HepG2 (cell line): ENCODE measurements around the gene IGFBP5. TPM values are rescaled to one million over a fixed set of nuclear protein-coding genes. Genes with fewer than 3 reads are reported as not detected.

Experiments used
- ATAC-seq: fragments of 200-7000 bp; cut with Tn5 transposase; 3 replicates; pipeline ENCODE4 v1.9.1; 2020; ENCODE audit warnings: mild to moderate bottlenecking, moderate library complexity
- BruUV-seq: library from RNA; stranded (reverse); fragments of 400-500 nt; replicated peaks from 2 replicates; lab custom pipeline; 2021; lab: Mats Ljungman, UMichigan
- CTCF ChIA-PET: fragments of 300-600 bp; formaldehyde crosslinking; extraction: SDS; loops from one replicate; lab custom pipeline; 2021; ENCODE audit warnings: low total read pairs, inconsistent platforms, low intra/inter-chr PET ratio; lab: Yijun Ruan, JAX
- POLR2A ChIA-PET: fragments of 350-600 bp; sonication (Branson Sonifier 250); formaldehyde crosslinking; loops from one replicate; lab custom pipeline; 2020; ENCODE audit warnings: antibody characterized with exemption, inconsistent platforms; lab: Yijun Ruan, JAX
- DNase-seq: peaks from one replicate; pipeline ENCODE4 v3.0.0-alpha.2; 2015; ENCODE audit warnings: low spot score
- FAIRE-seq: peaks from 3 replicates; lab custom pipeline; 2011; peaks lifted over from hg19 to GRCh38; lab: Jason Lieb, UNC
- H2AFZ ChIP-seq: one replicate; pipeline ENCODE4 v1.6.1; 2011; ENCODE audit warnings: low read length, inconsistent platforms
- H3K27ac ChIP-seq: fragments of 300-600 bp; 3 replicates; pipeline ENCODE4 v1.8.0; 2011; ENCODE audit warnings: mixed run types, mild to moderate bottlenecking, mixed read lengths, low read length, inconsistent platforms; ENCODE audit not compliant: insufficient read depth; ENCODE audit errors: extremely low read length
- H3K27me3 ChIP-seq, 2 experiments: fragments of 200-600 bp in 1 of 2; 2 replicates in 1 of 2; 3 replicates in 1 of 2; pipeline versions ENCODE4 v1.6.0 to v1.8.0; 2011; ENCODE audit warnings: low read length in 2 of 2, mild to moderate bottlenecking in 2 of 2, moderate library complexity in 2 of 2, inconsistent platforms in 1 of 2; ENCODE audit not compliant: insufficient read depth in 2 of 2, control insufficient read depth in 1 of 2
- H3K36me3 ChIP-seq, 2 experiments: fragments of 200-600 bp in 1 of 2; replicated peaks in 1 of 2; 2 replicates in 1 of 2; 3 replicates in 1 of 2; pipeline versions ENCODE4 v1.5.1 to v1.8.0; 2011; ENCODE audit warnings: low read length in 2 of 2, inconsistent platforms in 1 of 2; ENCODE audit not compliant: insufficient read depth in 2 of 2, control insufficient read depth in 1 of 2
- H3K4me1 ChIP-seq: 2 replicates; pipeline ENCODE4 v1.5.1; 2012; ENCODE audit warnings: low read length, inconsistent platforms; ENCODE audit not compliant: insufficient read depth
- H3K4me2 ChIP-seq: 2 replicates; pipeline ENCODE4 v1.6.0; 2011; ENCODE audit warnings: low read depth, low read length, inconsistent platforms
- H3K4me3 ChIP-seq, 3 experiments: fragments of 200-600 bp in 1 of 3; sonication (generic), shearing (Covaris generic) in 1 of 3; replicated peaks in 1 of 3; 2 replicates each; pipeline ENCODE4 v1.5.1; 2011 to 2016; ENCODE audit warnings: low read length in 3 of 3, inconsistent platforms in 2 of 3, low read depth in 2 of 3, mild to moderate bottlenecking in 2 of 3, control low read depth in 1 of 3, mixed read lengths in 1 of 3; ENCODE audit not compliant: insufficient read depth in 1 of 3
- H3K79me2 ChIP-seq: one replicate; pipeline ENCODE4 v1.6.1; 2011; ENCODE audit warnings: low read length, inconsistent platforms; ENCODE audit not compliant: insufficient read depth
- H3K9ac ChIP-seq: 2 replicates; pipeline ENCODE4 v1.6.0; 2011; ENCODE audit warnings: mild to moderate bottlenecking, low read depth, low read length, inconsistent platforms; ENCODE audit not compliant: insufficient read depth
- H3K9me3 ChIP-seq: 2 replicates; pipeline ENCODE4 v1.5.1; 2012; ENCODE audit warnings: mild to moderate bottlenecking, low read length
- H4K20me1 ChIP-seq: 2 replicates; pipeline ENCODE4 v1.6.0; 2011; ENCODE audit warnings: inconsistent platforms, mild to moderate bottlenecking, low read length, moderate library complexity; ENCODE audit not compliant: insufficient read depth
- DNMT1 ChIP-seq: sonication (generic); formaldehyde crosslinking; IDR thresholded peaks from 2 replicates; pipeline ENCODE4 v1.5.1; 2020; ENCODE audit warnings: mild to moderate bottlenecking, missing genetic modification reagents
- FOXA1 ChIP-seq, 2 experiments: fragments of 450-650 bp in 1 of 2; sonication (generic) in 1 of 2; formaldehyde crosslinking in 1 of 2; IDR thresholded peaks; 2 replicates each; pipeline versions ENCODE4 v1.4.0 to v1.6.1; 2016 to 2020; ENCODE audit warnings: missing genetic modification reagents in 1 of 2
- GATAD2A ChIP-seq: IDR thresholded peaks from 2 replicates; pipeline ENCODE4 v1.6.1; 2016
- KDM6A ChIP-seq: IDR thresholded peaks from 2 replicates; pipeline ENCODE4 v1.6.1; 2016; ENCODE audit warnings: low read depth
- MEIS1 ChIP-seq: sonication (generic); formaldehyde crosslinking; IDR thresholded peaks from 2 replicates; pipeline ENCODE4 v1.9.0; 2021; ENCODE audit warnings: mild to moderate bottlenecking, missing genetic modification reagents, moderate library complexity, borderline replicate concordance
- NR1H2 ChIP-seq: sonication (generic); formaldehyde crosslinking; IDR thresholded peaks from 2 replicates; pipeline ENCODE4 v1.8.1; 2022; ENCODE audit warnings: low read depth, missing genetic modification reagents, borderline replicate concordance
- PHF21A ChIP-seq: sonication (generic); formaldehyde crosslinking; IDR thresholded peaks from 2 replicates; pipeline ENCODE4 v1.5.0; 2020; ENCODE audit warnings: mild to moderate bottlenecking, missing genetic modification reagents
- ZBTB1 ChIP-seq: sonication (generic); formaldehyde crosslinking; IDR thresholded peaks from 2 replicates; pipeline ENCODE4 v1.4.0; 2020; ENCODE audit warnings: missing genetic modification reagents, borderline replicate concordance
- ZFAT ChIP-seq: sonication (generic); formaldehyde crosslinking; conservative IDR thresholded peaks from 2 replicates; pipeline ENCODE4 v1.8.1; 2023; ENCODE audit warnings: missing genetic modification reagents, inconsistent platforms
- ZFP91 ChIP-seq: sonication (generic); formaldehyde crosslinking; IDR thresholded peaks from 2 replicates; pipeline ENCODE4 v1.9.0; 2022; ENCODE audit warnings: missing genetic modification reagents, mild to moderate bottlenecking, borderline replicate concordance
- ZKSCAN8 ChIP-seq: IDR thresholded peaks from 2 replicates; pipeline ENCODE4 v1.6.1; 2016; ENCODE audit warnings: borderline replicate concordance, missing genetic modification reagents, missing compliant biosample characterization
- ZNF180 ChIP-seq: sonication (generic); formaldehyde crosslinking; IDR thresholded peaks from 2 replicates; pipeline ENCODE4 v1.4.0; 2020; ENCODE audit warnings: low read depth, missing genetic modification reagents, borderline replicate concordance
- ZNF790 ChIP-seq: sonication (generic); formaldehyde crosslinking; IDR thresholded peaks from 2 replicates; pipeline ENCODE4 v1.8.0; 2022; ENCODE audit warnings: missing genetic modification reagents, mild to moderate bottlenecking, borderline replicate concordance
- ZNF891 ChIP-seq: sonication (generic); formaldehyde crosslinking; IDR thresholded peaks from 2 replicates; pipeline ENCODE4 v1.5.0; 2020; ENCODE audit warnings: mild to moderate bottlenecking, missing genetic modification reagents
- WGBS: methylation state at CpG from one replicate; pipeline ENCODE4 v1.1.6; 2017; ENCODE audit warnings: low lambda C conversion rate; 5-methylcytosine and 5-hydroxymethylcytosine counted together
- in situ Hi-C: cut with HindIII; loops from 2 replicates; pipeline ENCODE4 v1.10.0; 2017; ENCODE audit warnings: low pct_unique_long_range_greater_than_20kb; ENCODE audit not compliant: extremely low pct_ligation_motif_present
- intact Hi-C: fragments of 100-400 bp; cut with micrococcal nuclease; formaldehyde crosslinking; loops from one replicate; pipeline ENCODE4 v1.10.0; 2022; ENCODE audit not compliant: unreplicated experiment
- polyA plus RNA-seq, 8 experiments: library from polyadenylated mRNA; depleted of rRNA in 3 of 8; stranded (reverse) in 7 of 8; unstranded in 1 of 8; fragments of >200 nt; fragmentation: Illumina TruSeq in 4 of 8; extraction: Trizol in 4 of 8; gene quantifications; 2 replicates each; pipeline versions ENCODE4 v1.2.1 to v1.2.3, GENCODE V29; 2011 to 2016; ENCODE audit warnings: low read depth in 4 of 8, missing spikeins in 1 of 8, mixed read lengths in 1 of 8; ENCODE audit not compliant: insufficient read depth in 1 of 8
- total RNA-seq, 5 experiments: library from RNA; depleted of rRNA; stranded (reverse); fragments of >200 nt; fragmentation: Illumina TruSeq; extraction: Trizol; gene quantifications; 2 replicates each; pipeline ENCODE4 v1.2.3, GENCODE V29; 2016; ENCODE audit warnings: low read depth in 1 of 5
- TF ChIP-seq, protein P1 (sequence below), 2 experiments: sonication (generic) in 1 of 2; formaldehyde crosslinking in 1 of 2; IDR thresholded peaks; 2 replicates each; pipeline versions ENCODE4 v1.5.1 to v1.6.1; 2011 to 2020; ENCODE audit warnings: borderline replicate concordance in 1 of 2, low read depth in 1 of 2, low read length in 1 of 2, mild to moderate bottlenecking in 1 of 2, missing genetic modification reagents in 1 of 2, moderate library complexity in 1 of 2
- TF ChIP-seq, protein P2 (sequence below): sonication (generic); formaldehyde crosslinking; IDR thresholded peaks from 2 replicates; pipeline ENCODE4 v1.4.0; 2020; ENCODE audit warnings: low read depth, missing genetic modification reagents

Gene IGFBP5
- total and polyA plus RNA-seq, 2 of the 13 experiments (the other 11 are each of a cell fraction or from before 2014, with no cell fraction given): 0.15 TPM; not detected in 1

DNA sequence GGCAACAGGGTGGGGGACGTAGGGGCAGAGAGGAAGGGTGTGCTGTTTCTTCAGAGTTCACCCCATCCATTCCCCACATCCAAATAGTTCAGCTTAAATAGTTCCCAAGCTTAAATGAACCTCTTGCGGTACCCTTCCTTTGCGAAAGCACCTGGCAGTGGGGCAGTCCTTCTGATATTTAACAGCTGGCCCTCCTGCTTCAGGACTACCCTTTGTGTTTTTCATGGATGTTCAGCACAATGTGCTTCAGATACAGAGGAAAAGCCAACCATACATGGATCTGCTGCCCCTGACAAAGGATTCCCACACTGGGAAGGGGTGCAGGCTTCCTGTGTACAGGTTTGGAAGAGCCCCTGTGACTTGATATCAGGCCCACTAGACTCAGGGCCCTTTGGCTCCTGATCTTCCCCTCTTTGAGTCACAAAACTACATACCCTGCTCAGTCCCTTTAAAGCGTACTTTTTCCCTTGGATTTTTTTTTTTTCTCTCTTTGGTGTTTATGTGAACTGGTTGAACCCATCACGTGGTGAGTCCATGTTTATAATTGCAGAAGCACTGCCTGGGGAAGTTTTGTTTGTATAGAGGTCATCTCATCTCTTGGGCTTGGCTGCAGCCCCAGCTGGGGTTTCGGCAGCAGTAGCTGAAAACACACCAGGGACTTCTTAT lies 45.3 kb upstream of the IGFBP5 start:
- intact Hi-C loops (no loop called here), in situ Hi-C loops (no loop called here)
- H3K4me3 ChIP-seq: 0 out of 6 replicates have a peak overlapping the region, but pooled peaks of 1 of the 3 experiments have one; percentile 2
- H3K9me3 ChIP-seq: no peaks in the 10 kb centered on the region
- 35% methylated on average over 6 of the region's 6 CpGs for WGBS
- DNase-seq (peak; percentile 47), ATAC-seq (peak; percentile 93), FAIRE-seq (no peak)
- CTCF ChIA-PET: no interaction called here
- H3K79me2 ChIP-seq: no peaks in the 10 kb centered on the region
- H3K36me3 ChIP-seq: no peaks in the 10 kb centered on the region
- BruUV-seq: no TSS peak
- H3K4me1 ChIP-seq: peaks cover 21% of the 10 kb centered on the region
- H2AFZ ChIP-seq: peak overlapping the region; percentile 0
- peak overlapping the region; percentile 60 for H3K4me2 ChIP-seq
- no peaks in the 10 kb centered on the region for H4K20me1 ChIP-seq
- no peak overlapping the region for H3K9ac ChIP-seq
- POLR2A ChIA-PET: no interaction called here
- no peak overlapping the region for H3K27ac ChIP-seq
- H3K27me3 ChIP-seq: no peaks in the 10 kb centered on the region
- no peak for TF ChIP-seq ZNF790
- 0 out of 2 replicates have a peak, but pooled peaks have one; percentile 47 for TF ChIP-seq ZFP91 (CRISPR knock-in tag)
- TF ChIP-seq GATAD2A (CRISPR knock-in tag): peak; percentile 50
- TF ChIP-seq FOXA1 (IDR thresholded peaks at IDR 0.05): no peak
- TF ChIP-seq FOXA1 (CRISPR knock-in tag; IDR thresholded peaks at IDR 0.05): peak; percentile 37; the same call in 1 of the 2 replicates
- no peak for TF ChIP-seq PHF21A
- TF ChIP-seq NR1H2 (CRISPR knock-in tag): no peak
- TF ChIP-seq ZKSCAN8: no peak
- no peak for TF ChIP-seq DNMT1 (CRISPR knock-in tag)
- TF ChIP-seq KDM6A (CRISPR knock-in tag): no peak
- TF ChIP-seq, protein P1, sequence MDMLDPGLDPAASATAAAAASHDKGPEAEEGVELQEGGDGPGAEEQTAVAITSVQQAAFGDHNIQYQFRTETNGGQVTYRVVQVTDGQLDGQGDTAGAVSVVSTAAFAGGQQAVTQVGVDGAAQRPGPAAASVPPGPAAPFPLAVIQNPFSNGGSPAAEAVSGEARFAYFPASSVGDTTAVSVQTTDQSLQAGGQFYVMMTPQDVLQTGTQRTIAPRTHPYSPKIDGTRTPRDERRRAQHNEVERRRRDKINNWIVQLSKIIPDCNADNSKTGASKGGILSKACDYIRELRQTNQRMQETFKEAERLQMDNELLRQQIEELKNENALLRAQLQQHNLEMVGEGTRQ (IDR thresholded peaks at IDR 0.05; ENCODE audit: low read depth, low read length): peak; percentile 80
- TF ChIP-seq, protein P1 (CRISPR knock-in tag; IDR thresholded peaks at IDR 0.05; ENCODE audit: borderline replicate concordance): peak; percentile 86; the same call in 1 of the 2 replicates
- no peak for TF ChIP-seq MEIS1 (CRISPR knock-in tag)
- TF ChIP-seq ZBTB1: no peak
- TF ChIP-seq ZNF180 (CRISPR knock-in tag): no peak
- TF ChIP-seq, protein P2, sequence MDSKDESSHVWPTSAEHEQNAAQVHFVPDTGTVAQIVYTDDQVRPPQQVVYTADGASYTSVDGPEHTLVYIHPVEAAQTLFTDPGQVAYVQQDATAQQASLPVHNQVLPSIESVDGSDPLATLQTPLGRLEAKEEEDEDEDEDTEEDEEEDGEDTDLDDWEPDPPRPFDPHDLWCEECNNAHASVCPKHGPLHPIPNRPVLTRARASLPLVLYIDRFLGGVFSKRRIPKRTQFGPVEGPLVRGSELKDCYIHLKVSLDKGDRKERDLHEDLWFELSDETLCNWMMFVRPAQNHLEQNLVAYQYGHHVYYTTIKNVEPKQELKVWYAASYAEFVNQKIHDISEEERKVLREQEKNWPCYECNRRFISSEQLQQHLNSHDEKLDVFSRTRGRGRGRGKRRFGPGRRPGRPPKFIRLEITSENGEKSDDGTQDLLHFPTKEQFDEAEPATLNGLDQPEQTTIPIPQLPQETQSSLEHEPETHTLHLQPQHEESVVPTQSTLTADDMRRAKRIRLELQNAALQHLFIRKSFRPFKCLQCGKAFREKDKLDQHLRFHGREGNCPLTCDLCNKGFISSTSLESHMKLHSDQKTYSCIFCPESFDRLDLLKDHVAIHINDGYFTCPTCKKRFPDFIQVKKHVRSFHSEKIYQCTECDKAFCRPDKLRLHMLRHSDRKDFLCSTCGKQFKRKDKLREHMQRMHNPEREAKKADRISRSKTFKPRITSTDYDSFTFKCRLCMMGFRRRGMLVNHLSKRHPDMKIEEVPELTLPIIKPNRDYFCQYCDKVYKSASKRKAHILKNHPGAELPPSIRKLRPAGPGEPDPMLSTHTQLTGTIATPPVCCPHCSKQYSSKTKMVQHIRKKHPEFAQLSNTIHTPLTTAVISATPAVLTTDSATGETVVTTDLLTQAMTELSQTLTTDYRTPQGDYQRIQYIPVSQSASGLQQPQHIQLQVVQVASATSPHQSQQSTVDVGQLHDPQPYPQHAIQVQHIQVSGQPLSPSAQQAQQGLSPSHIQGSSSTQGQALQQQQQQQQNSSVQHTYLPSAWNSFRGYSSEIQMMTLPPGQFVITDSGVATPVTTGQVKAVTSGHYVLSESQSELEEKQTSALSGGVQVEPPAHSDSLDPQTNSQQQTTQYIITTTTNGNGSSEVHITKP (CRISPR knock-in tag): no peak
- no peak for TF ChIP-seq ZNF891 (CRISPR knock-in tag)
- no peak for TF ChIP-seq ZFAT
